Kidney glomerular epithelial cell (primary cell): Measurements from ENCODE around the gene MAN1B1.

ENCODE experiments used
- DNase-seq: peaks from one replicate; lab custom pipeline; 2025; lab: John Stamatoyannopoulos, UW

Gene MAN1B1

DNA sequence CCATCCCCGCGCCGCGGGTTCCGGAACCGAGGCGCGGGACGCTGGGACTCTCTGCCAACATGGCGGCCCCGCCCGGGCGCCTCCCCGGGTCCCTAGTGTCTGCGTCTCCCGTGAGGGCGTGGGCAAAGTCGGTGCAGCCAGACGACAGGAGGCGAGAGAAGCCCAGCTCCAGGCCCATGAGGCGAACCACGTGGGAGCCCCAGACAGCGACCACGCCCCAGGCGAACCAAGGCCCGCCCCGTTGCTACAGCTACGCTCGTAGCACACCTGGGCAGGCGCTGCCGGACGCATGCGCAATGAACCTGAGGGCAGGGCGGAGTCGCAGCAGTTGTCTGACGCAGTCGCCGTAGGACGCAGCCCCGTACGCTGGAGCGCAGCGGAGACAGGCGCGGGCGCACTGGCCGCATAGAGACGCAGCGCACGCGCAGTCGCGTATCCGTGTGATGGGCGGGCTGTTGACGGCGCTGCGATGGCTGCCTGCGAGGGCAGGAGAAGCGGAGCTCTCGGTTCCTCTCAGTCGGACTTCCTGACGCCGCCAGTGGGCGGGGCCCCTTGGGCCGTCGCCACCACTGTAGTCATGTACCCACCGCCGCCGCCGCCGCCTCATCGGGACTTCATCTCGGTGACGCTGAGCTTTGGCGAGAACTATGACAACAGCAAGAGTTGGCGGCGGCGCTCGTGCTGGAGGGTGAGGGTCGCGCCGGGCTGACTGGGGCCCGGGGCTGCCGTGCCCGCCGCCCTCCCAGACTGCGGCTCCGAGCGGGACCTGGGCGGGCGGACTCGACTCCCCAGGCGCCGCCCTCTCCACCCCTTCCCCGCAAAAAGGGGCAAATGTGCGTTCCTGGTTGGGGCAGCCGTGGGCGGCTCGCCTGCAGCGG is at the start of gene MAN1B1:
MAN1B1 (plus strand) TSS at position 455 of the 878 bp plus-strand sequence; CDS start at position 470, 15 bp downstream.
- DNase-seq = peak; percentile 99

DNA sequence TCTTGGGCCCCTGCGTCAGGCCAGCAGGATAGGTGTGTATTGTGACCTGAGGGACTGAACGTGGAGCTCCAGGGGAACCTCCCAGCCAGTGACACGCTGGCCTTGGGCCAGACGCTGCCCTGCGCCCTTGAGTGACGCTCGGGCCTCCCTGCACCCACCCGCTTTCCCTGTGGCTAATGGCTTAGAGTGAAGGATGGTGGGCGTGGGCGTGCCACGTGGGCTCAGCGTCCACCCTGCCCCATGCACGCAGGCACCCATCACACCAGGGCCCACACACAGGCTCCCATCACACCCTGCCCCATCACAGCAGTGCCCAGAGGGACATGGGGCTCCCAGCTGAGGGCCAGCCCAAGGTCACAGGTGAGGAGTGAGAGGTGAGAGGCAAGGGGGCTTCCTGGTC is 49.8 kb upstream of the MAN1B1 start:
- DNase-seq = no peak

DNA sequence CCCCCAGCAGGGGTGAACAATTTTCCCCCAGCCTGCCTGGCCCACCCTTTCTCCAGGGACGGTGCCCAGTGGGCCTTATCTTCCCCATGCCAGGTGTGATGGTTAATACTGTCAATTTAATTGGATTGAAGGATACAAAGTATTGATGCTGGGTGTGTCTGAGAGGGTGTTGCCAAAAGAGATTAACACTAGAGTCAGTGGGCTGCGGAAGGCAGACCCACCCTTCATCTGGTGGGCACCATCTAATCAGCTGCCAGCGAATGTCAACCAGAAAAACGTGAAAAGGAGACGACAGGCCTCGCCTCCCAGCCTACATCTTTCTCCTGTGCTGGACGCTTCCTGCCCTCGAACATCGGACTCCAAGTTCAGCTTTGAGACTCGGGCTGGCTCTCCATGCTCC is 49.3 kb upstream of the MAN1B1 start:
- DNase-seq = no peak

DNA sequence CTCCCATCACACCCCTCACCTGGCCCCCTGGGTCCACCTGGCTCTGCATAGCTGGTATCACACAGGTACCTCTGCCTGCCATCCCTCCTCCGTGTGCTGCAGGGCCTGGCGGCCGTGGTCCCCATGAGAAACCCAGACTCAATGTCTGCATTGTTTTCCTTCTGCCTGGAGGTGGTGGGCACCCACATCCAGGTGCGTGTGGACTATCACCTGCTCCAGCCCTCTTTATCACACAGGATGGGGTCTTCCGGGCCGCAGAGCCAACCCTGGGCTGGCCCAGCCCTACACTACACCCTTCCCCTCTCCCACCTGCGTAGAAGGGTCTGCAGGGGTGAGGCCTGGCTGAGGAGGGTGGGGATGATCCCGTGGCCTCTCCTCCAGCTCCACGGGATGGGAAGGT is 47.9 kb upstream of the MAN1B1 start:
- DNase-seq = no peak

DNA sequence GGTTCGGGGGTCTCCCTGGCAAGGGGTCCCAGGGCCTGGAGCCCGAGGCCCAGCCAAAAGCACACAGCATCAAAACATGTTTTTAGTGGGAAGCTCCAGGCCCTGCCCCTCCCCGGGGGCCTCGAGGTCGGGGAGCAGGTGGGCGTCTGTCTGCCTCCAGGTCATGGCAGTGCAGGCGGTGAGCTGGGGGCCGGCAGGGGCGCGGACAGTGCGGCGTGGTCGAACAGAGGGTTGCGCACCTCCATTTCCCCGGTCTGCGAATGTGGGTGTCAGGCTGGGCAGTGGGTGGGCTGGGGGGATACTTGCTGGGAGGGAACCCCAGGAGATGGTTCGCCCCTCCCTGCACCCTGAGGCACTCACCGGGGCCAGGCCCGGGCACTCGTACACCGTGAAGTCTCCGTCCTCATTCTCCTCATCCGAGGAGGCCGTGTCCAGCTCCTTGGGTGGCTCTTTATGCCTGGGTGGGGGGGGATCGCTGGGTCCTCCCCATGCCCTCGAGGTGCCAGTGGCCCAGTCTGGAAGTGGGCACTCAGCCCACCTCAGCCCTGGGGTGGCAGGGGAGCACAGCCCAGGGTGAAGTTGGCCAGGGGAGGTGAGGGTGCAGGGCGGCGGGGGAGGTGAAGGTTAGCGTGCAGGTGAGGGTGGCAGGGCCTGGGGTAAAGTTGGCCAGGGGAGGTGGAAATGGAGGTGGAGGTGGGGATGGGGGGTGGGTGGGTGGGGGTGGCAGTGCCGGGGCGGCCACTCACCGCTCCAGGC is 47.0 kb upstream of the MAN1B1 start:
- DNase-seq = no peak

DNA sequence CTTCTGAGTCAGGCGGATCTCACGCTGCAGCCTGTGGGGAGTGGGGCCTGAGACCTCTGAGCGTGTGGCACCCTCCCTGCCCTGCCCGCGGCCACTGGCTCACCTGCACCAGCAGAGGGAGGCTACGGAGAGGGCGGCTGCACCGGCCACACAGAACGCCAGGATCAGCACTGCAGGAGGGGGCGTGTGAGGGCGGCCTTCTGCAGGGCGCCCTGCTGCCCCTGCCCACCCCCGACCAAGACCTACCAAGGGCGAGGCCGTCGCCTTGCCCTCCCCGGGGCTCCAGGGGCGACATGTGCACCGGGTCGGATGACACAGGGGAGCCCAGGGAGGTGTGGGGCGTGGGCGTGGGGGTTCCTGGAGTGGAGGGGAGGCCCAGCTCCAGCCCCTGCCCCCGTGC is 46.2 kb upstream of the MAN1B1 start:
- DNase-seq = no peak

DNA sequence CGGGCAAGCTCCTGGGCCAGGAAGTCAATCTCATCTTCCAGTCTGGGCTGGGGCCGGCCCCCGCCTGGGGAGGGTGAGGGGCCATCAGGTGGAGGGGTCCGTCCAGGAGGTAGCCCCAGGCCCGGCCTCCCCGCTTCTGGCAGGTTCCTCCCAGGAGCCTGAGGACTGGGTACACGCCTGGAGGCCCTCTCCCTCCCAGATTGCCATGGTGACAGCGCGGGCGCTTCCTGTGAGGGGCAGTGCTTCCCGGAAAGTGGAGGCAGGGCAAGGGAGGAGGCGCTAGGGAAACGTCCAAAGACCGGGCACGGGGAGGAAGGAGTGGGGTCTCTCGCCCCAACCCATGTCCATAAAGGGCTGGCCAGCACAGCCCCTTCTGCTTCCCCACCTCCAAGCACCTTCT is 45.7 kb upstream of the MAN1B1 start:
- DNase-seq = no peak

DNA sequence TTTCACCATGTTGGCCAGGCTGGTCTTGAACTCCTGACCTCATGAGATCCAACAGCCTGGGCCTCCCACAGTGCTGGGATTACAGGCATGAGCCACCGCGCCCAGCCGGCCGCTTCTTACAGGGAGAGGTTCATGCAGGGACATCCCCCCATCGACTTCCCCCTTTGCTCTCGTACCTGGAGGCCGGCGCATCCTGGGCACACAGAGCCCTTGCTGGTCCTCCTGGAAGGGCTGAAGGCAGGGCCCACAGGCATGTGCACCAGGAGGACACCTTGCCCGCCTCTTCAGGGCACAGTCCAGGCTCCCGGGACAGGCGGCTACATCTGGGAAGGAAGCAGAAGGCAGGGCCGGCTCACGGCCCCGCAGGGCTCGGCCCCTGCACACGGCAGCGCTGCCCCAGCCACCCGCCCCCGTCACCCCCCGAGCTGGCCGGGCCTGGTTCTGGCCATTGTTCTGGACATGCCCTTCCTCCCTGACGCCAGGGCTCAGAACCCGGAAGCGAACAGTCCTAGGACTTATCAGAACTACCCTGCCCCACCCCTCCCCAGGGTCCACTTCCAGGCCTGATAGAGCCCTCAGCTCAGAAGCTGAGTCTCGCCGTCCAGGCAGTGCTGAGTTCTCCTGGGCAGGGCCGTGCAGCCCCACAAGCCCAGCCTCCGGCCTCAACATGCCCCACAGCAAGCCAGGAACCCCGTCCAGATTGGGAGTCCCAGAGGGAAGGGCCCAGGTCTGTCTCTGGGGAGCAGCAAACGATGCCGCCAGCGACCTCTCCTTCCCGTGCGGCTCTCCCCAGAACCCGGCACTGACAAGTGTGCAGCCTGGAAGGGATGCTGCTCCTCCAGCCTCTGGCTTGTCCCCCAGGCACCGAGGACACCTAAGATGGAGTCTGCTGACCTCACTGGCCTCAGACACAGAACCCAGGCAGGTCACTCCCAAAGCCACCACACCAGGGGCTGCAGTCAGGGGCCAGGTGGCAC is 43.7 kb upstream of the MAN1B1 start:
- no peak for DNase-seq

DNA sequence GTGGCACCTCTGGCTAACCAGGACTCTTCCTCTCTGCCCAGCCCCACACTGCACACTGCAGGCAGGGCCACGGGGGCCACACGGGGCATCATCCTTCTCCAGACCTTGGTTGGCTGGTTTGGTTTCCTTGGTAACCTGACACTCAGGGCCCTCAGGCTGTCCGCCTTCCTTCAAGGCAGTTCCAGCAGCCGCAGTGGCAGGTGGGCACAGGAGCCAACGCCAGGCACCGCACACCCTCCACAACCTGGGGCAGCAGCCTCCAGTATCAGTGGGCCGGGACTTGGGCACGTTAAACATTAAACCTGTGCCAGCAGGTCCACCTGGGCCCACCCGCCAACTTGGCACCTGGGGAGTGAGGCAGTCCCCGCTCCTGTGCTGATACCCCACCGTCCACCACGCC is 42.7 kb upstream of the MAN1B1 start:
- DNase-seq = no peak

DNA sequence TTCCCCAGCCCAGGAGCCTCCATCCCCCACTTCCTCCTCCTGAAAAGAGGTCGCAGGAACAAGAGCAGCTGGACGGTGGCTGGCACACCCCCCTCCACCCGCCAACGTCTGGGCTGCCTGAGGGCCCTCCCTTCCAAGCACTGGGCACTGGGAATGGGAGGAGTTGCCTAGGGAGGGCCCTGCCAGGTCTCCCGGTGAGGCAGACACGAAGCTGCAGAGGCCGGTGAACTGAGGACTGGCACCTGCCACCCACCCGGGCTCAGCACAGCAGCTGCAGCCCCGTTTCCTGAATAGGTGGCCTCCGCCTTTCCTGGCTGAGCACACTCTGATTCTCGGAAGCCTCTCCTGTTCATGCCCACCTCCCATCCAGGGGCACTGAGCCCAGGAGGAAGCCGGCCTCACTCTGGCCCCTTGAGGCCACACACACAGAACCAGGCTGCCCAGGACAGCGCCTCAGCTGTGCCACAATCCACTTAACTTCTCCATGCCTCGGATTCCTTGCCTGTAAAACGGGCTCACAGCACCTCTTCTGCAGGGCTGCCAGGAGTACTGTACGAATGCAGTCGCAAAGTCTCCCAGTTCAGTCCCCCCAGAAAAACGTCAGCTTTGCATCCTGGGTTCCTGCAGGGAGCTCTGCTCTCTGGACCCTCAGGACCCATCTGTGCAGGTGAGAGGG is 42.1 kb upstream of the MAN1B1 start:
- no peak for DNase-seq

DNA sequence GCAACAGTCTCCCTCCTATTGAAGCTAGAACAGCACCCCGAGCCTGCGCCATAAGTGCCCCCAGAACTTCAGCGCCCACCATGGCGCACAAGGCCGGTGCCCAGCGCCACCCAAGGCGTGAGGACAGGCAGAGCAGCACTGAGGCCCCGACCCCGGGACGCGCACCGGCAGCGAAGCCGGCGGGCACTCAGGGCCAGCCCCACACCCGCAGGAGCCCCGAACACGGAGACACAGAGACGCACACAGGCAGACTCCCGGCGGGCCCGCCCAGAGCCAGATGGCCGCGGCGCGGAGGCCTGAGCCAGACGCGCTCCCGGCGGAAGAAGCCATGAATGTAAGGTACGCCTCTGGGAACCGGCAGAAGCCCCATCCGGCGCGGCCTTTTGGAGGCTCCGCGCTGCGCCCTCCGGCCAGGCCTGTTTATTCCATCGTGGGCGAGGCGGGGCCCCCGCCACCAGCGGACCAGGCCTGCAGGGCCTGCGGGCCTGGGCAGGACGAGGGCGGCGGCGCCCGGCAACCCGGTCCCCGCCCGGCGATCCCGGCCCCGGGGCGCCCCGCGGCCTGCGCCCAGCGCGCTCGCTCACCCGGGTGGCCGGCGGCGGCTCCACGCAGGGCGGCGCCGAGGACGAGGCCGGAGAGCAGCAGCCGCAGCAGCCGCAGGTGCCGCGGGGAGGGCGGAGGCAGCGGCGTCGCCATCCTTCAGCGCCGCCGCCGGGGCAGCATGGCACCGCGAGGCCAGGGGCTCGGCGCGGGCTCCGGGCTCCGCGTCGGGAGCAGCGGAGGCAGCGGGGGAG is 41.3 kb upstream of the MAN1B1 start:
- DNase-seq = no peak

DNA sequence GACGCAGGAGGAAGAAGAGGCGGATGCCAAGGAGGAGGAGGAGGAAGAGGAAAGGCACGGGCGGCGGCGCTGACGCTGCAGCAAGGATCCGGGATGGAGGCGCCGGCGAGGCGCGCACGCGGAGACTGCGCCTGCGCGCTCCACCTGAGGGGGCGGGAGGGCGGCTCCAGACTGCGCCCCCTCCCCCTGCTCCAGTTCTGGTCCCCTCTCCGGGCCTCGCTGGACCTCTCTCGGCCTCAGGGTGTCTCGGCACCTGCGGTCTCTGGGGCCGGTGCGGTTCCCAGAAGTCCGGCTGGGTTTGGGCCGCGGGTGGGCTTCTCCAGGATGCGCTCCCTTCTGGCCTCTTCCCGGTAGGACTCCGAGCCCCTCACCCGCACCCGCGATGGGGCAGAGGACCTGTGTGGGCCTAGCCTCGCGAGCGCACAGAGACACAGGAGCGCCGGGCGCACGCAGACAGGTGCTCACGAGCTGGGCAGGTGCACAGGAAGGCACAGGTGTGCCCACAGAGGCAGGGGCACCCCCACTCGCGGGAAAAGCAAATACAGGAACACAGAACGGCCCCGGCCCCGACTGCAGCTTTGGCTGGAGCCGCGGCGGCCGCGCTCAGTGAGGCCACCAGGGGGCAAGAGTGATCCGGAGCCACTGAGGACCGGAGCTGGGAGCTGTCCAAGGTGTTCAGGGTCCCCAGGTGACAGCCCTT is 40.5 kb upstream of the MAN1B1 start, which contains the start of gene NPDC1:
NPDC1 (minus strand) TSS at position 90 of the 700 bp plus-strand sequence. CDS start 188 bp downstream, outside the sequence.
- peak; percentile 70 for DNase-seq

DNA sequence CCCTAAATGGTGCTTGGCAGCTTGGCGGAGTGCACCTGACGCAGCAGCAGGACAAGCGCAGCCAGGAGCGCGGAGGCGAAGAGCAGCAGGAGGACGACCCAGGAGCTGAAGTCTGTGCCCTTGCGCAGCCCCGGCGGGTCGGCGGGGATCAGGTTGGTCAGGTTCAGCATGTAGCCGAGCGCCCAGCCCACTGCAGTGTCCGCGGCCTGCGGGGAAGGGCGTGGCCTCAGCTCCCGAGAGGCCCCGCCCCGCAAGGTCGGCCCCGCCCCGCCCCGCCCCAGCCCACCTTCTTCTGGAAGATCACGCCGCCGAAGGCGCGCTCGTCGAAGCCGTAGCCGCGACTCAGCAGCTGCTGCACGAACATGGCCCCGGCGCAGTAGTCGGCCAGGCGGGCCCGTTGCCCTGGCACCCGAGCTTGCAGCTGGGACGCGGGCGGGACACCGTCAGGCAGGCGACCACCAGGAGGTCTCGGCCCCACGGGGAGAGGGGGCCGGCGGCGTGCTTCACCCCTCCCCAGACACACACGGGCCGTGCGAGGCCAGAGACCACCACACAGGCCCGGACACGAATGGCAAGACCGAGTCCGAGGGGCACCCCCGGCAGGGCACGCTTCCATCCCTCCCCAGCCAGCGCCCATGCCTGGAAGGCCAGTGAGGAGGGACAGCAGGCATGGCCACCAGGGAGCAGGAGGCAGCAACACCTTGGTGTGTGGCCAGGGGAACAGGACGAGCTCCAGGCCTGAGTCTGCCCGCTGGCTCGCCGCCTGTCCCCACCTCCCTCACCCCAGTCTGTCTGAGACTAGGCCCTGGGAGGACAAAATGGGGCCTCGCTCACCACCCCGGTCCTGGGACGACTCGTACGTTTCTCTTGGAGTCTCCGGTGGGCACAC is 37.9 kb upstream of the MAN1B1 start:
- DNase-seq = no peak

DNA sequence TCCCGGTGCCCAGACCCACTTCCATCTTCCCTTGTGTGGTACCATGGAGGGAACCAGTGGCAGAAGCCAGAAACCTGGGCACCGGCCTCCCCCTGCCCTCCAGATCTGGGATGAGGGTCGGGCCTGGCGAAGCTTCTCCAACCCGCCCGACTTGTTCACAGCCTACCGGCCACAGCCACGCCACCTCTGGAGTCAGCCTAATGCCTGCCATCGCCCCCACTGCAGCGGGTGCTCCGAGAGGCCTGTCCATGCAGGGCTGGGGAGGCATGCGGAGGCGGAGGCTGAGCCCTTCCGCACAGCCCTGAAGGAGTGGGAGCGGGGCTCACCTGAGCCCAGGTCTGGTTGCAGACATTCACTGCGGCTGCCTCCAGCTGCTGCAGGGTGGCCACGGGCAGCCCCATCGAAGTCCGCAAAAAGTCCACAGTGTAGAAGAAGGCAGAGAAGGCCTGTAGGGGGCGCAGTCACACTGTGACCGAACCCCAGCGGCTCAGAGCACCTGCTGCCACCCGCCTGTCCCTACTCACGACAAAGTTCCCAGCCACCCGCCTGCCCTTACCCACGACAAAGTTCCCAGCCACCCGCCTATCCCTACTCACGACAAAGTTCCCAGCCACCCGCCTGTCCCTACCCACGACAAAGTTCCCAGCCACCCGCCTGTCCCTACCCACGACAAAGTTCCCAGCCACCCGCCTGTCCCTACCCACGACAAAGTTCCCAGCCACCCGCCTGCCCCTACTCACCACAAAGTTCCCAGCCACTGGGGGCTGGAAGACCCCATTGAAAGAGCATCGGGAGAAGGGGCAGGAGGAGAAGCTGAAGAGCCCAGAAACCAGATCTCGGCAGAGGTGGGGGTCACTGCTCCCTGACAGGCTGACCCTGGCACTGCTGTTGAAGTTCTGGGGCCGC is 37.0 kb upstream of the MAN1B1 start:
- no peak for DNase-seq

DNA sequence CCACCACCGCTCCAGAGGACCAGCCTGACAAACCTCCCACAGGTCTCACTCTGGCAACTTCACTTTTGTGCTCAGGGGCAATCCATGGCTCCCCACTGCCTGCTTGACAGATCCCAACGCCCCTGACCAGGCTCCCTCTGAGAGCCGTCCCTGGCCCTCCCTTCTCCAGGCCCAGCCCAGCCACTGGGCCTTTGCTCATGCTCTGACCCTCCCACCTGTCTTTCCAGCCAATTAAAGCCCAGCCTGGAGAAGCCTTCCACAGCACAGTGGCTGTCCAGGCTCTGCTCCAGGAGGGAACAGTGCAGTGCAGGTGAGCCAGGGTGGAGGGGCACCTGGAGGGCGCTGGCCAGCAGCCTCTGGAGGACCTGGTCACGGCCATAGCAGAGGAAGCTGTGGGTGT is 36.2 kb upstream of the MAN1B1 start:
- no peak for DNase-seq

DNA sequence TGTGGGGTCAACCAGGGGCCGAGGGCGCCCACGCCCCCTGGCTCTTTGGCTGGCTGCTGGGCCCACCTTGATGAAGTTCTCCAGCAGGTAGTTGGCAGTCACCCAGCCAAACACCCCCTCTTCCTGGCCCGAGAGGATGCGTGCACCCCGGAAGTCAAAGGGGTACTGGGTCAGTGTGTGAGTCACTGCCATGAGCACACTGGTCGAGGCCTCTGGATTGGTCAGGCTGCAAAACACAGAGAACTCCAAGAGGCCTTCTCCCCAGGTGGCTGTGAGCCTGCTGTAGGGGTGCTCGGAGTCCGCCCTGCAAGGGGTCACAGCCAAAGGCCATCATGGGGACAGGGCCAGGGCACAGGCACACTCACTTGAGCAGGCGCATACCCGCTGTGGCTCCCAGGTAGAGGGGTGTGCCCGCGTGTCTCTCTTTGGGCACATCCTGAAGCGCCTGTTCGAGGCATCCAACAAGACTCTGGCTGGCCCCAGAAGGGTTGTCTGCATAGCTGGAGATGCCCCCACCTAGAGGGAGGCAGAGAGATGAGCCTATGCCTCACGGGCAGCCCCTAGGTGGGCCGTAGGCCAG is 35.5 kb upstream of the MAN1B1 start:
- no peak for DNase-seq

DNA sequence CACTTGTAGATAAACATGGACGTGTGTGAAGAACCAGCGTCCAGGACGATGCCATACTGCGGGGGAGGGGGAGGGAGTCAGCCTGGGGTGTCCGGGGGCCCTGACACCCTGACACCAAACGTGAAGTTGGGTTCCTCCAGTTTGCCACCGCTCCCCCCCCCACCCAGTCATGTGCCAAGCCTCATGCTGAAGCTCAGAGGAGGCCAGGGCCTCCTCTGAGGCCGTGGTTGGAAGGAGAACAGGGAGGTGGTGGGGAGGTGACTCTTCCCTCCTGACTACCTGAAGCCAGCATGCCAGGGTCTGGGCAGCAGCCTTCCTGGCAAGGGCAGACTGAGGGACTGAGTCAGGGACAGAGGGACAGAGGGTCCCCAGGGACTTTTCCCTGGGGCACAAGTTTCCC is 34.5 kb upstream of the MAN1B1 start:
- no peak for DNase-seq
